A673 (cell line): Measurements from ENCODE around the gene FCHSD1. TPM values are rescaled to one million over a fixed set of nuclear protein-coding genes. Genes with fewer than 3 reads are reported as not detected.

ENCODE experiments used
- BruUV-seq: library from RNA; stranded (reverse); fragments of 400-500 nt; replicated peaks from 2 replicates; lab custom pipeline; 2021; lab: Mats Ljungman, UMichigan
- CTCF ChIA-PET: fragments of 300-600 bp; sonication (Branson Sonifier 250); formaldehyde crosslinking; loops from one replicate; lab custom pipeline; 2022; ENCODE audit warnings: antibody characterized with exemption; lab: Charles Lee
- POLR2A ChIA-PET: fragments of 300-600 bp; sonication (Branson Sonifier 250); formaldehyde crosslinking; loops from one replicate; lab custom pipeline; 2022; ENCODE audit warnings: antibody characterized with exemption; ENCODE audit not compliant: low non-redundant PET; lab: Charles Lee
- DNase-seq: peaks from one replicate; pipeline ENCODE4 v3.0.0-alpha.2; 2015; ENCODE audit warnings: low spot score
- H3K27ac ChIP-seq: fragments of 200-600 bp; sonication (generic); 2 replicates; pipeline ENCODE4 v1.5.1; 2016; ENCODE audit warnings: mixed run types, low read depth, mild to moderate bottlenecking, mixed read lengths, antibody characterized with exemption, low read length; ENCODE audit not compliant: poor library complexity, severe bottlenecking
- H3K27me3 ChIP-seq: fragments of 200-600 bp; sonication (generic); replicated peaks from 2 replicates; pipeline ENCODE4 v1.6.1; 2017; ENCODE audit warnings: mixed run types, low read depth, mild to moderate bottlenecking, mixed read lengths, antibody characterized with exemption, low read length; ENCODE audit not compliant: insufficient read depth, poor library complexity
- H3K36me3 ChIP-seq: fragments of 200-600 bp; sonication (generic); 2 replicates; pipeline ENCODE4 v1.6.1; 2016; ENCODE audit warnings: mixed run types, mild to moderate bottlenecking, mixed read lengths, antibody characterized with exemption, low read length; ENCODE audit not compliant: insufficient read depth, poor library complexity, severe bottlenecking
- H3K4me1 ChIP-seq: fragments of 200-600 bp; sonication (generic); 2 replicates; pipeline ENCODE4 v1.6.1; 2017; ENCODE audit warnings: mixed run types, mild to moderate bottlenecking, mixed read lengths, antibody characterized with exemption, low read length; ENCODE audit not compliant: insufficient read depth, poor library complexity, severe bottlenecking
- H3K4me3 ChIP-seq: fragments of 200-600 bp; sonication (generic); 2 replicates; pipeline ENCODE4 v1.5.1; 2016; ENCODE audit warnings: low read depth, mixed run types, mild to moderate bottlenecking, mixed read lengths, low read length; ENCODE audit not compliant: poor library complexity, severe bottlenecking
- H3K9me3 ChIP-seq: fragments of 200-600 bp; sonication (generic); 2 replicates; pipeline ENCODE4 v1.6.1; 2016; ENCODE audit warnings: mixed run types, low read depth, mild to moderate bottlenecking, mixed read lengths, antibody characterized with exemption, low read length; ENCODE audit not compliant: poor library complexity, severe bottlenecking
- EZH2 ChIP-seq: fragments of 200-600 bp; sonication (generic); IDR thresholded peaks from 2 replicates; pipeline ENCODE4 v1.6.1; 2017; ENCODE audit warnings: borderline replicate concordance, low read depth, mild to moderate bottlenecking, mixed read lengths, antibody characterized with exemption, low read length; ENCODE audit not compliant: poor library complexity, severe bottlenecking
- intact Hi-C: fragments of 100-400 bp; cut with micrococcal nuclease; formaldehyde crosslinking; loops from one replicate; pipeline ENCODE4 v1.10.0; 2022; ENCODE audit not compliant: unreplicated experiment
- total RNA-seq: library from RNA; stranded (reverse); gene quantifications from 2 replicates; pipeline ENCODE4 v1.2.3, GENCODE V29; 2021
- TF ChIP-seq, protein P1 (sequence below): fragments of 300-800, 200-600 bp; sonication (generic); conservative IDR thresholded peaks from 2 replicates; pipeline ENCODE4 v1.5.1; 2017; ENCODE audit warnings: low read depth, mild to moderate bottlenecking, antibody characterized with exemption, low read length, moderate library complexity, mixed read lengths

Gene FCHSD1
- total RNA-seq, 1 experiment from 2014 or later = 2.3 TPM

DNA sequence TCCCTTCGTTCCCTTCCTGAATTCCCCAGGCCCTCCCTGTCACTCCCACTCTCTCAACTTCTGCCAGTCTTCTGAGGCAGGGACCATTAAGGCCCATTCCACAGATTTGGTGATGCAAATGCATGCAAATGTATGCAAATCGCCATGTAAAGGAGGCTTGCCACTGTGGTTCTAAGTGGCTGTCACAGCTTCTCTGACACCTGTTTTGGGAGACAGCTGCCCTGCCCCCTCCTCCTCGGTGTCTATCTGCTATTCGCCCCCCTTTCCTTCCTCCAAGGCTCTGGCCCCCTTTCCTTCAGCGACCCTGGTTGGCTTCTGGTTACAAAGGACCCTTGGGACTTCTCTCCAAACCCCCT is 41.3 kb upstream of the FCHSD1 start:
- H3K27me3 ChIP-seq = no peaks in the 10 kb centered on the region
- H3K36me3 ChIP-seq = no peaks in the 10 kb centered on the region
- H3K4me3 ChIP-seq = peak overlapping the region; percentile 44
- TF ChIP-seq, protein P1, sequence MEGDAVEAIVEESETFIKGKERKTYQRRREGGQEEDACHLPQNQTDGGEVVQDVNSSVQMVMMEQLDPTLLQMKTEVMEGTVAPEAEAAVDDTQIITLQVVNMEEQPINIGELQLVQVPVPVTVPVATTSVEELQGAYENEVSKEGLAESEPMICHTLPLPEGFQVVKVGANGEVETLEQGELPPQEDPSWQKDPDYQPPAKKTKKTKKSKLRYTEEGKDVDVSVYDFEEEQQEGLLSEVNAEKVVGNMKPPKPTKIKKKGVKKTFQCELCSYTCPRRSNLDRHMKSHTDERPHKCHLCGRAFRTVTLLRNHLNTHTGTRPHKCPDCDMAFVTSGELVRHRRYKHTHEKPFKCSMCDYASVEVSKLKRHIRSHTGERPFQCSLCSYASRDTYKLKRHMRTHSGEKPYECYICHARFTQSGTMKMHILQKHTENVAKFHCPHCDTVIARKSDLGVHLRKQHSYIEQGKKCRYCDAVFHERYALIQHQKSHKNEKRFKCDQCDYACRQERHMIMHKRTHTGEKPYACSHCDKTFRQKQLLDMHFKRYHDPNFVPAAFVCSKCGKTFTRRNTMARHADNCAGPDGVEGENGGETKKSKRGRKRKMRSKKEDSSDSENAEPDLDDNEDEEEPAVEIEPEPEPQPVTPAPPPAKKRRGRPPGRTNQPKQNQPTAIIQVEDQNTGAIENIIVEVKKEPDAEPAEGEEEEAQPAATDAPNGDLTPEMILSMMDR = no peak
- no peak for TF ChIP-seq EZH2
- no peak overlapping the region for H3K27ac ChIP-seq
- no TSS peak for BruUV-seq
- ChIA-PET POLR2A (no interaction called here), CTCF (interaction anchor here (0.6 to 2.7 kb wide), 9 partner anchors 9 to 490 kb away, joined by 3 to 47 read pairs (median 5); partner anchors contain the start of gene PCDH1)
- intact Hi-C loops = loop anchor here (1.0 to 2.0 kb wide), 4 partner anchors 187 to 452 kb away; partner anchors contain the start of gene RNF14
- DNase-seq = no peak
- H3K4me1 ChIP-seq = peaks cover 28% of the 10 kb centered on the region
- H3K9me3 ChIP-seq = no peaks in the 10 kb centered on the region

DNA sequence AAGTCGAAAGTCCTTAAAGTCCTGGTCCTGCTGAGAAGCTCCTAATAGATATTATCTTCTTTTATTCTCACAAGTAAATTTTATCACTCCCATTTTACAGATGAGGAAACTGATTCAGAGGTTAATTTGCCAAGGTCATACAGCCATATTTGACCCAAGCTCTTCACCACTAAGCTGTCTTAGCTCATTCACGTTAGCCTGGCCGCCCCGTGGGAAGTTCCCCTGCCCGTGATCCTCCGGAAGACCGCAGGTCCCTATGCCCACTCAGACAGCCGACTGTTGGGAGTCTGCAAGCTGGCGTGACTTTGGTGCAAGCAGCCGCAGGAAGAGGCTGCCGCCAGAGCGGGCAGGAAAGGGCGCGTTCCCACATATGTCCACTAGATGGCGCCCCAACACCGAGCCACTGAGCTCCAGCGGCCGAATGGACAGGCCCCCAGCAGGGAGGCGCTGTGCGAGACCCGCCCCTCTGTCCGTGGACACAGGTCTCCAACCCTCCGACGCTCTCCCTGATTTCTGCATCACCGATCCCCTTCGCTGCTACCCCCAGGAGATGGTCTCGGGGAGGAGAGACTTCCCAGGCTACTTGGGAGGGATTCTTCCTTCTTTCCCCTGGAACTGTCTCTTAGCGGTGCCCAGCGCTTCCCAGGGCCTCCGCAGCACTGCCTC is 40.8 kb upstream of the FCHSD1 start:
- intact Hi-C loops = loop anchor here (1.0 to 2.0 kb wide), 4 partner anchors 187 to 453 kb away; partner anchors contain the start of gene RNF14
- peaks cover 28% of the 10 kb centered on the region for H3K4me1 ChIP-seq
- no peaks in the 10 kb centered on the region for H3K27me3 ChIP-seq
- peak; percentile 86 for DNase-seq
- no TSS peak for BruUV-seq
- ChIA-PET CTCF (interaction anchor here (0.6 to 2.7 kb wide), 12 partner anchors 9 to 491 kb away, joined by 3 to 47 read pairs (median 4); partner anchors contain the start of genes PCDH1 and PCDH12), POLR2A (no interaction called here)
- TF ChIP-seq EZH2 = no peak
- TF ChIP-seq, protein P1 = peak; percentile 96
- H3K36me3 ChIP-seq = no peaks in the 10 kb centered on the region
- no peak overlapping the region for H3K27ac ChIP-seq
- H3K9me3 ChIP-seq = no peaks in the 10 kb centered on the region
- H3K4me3 ChIP-seq = peak overlapping the region; percentile 44

DNA sequence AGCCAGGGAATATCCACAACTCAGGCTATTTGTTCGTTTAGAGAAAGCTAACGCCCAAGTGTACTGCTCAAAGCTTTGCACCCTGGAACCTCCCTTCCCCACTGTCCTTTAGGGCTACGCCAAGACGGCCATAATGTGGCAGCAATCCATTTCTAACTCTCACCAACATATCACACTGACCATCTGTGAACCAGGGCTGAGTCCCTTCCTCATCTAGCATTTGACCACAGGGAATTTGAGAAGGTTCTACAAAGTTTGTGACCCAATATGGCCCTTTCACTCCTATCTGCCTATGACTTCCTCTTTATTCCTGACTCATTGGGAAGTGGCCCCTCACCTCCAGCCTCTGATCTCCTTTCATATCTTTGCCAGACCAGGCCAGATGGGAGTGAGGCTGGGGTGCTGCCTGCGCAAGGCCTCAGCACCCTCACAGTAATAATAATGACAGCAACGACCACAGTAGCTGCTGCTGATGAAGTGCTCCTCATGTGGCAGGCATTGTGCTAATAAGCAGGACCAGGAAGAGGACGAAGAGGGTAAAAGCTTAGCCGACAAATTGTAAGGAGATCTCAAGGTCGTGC is 40.2 kb upstream of the FCHSD1 start:
- no peak overlapping the region for H3K27ac ChIP-seq
- no peak overlapping the region for H3K4me3 ChIP-seq
- no peaks in the 10 kb centered on the region for H3K27me3 ChIP-seq
- no peaks in the 10 kb centered on the region for H3K9me3 ChIP-seq
- peaks cover 28% of the 10 kb centered on the region for H3K4me1 ChIP-seq
- ChIA-PET CTCF (interaction anchor here (0.6 to 2.7 kb wide), 10 partner anchors 8 to 492 kb away, joined by 3 to 47 read pairs (median 3); partner anchors contain the start of genes PCDH1 and PCDH12), POLR2A (no interaction called here)
- TF ChIP-seq EZH2 = no peak
- TF ChIP-seq, protein P1 = no peak
- intact Hi-C loops = no loop called here
- no peak for DNase-seq
- no TSS peak for BruUV-seq
- H3K36me3 ChIP-seq = no peaks in the 10 kb centered on the region
